K562 (cell line): ENCODE data around the gene FAM234B. TPM values are rescaled to one million over a fixed set of nuclear protein-coding genes. Genes with fewer than 3 reads are reported as not detected.

Experiments used
- ATAC-seq: fragments of 200-7000 bp; cut with Tn5 transposase; 3 replicates; pipeline ENCODE4 v1.9.1; 2020; ENCODE audit warnings: moderate library complexity
- BruUV-seq: library from RNA; stranded (reverse); fragments of 400-500 nt; replicated peaks from 2 replicates; lab custom pipeline; 2021; lab: Mats Ljungman, UMichigan
- CTCF ChIA-PET: fragments of 300-600 bp; formaldehyde crosslinking; extraction: SDS; loops from one replicate; lab custom pipeline; 2021; ENCODE audit warnings: low intra/inter-chr PET ratio; lab: Yijun Ruan, JAX
- POLR2A ChIA-PET: fragments of 300-600, 350-650 bp; sonication (Branson Sonifier 250); formaldehyde crosslinking; extraction: SDS; loops from one replicate; lab custom pipeline; 2021; ENCODE audit warnings: antibody characterized with exemption, inconsistent platforms; lab: Yijun Ruan, JAX
- DNase-seq, 4 experiments: peaks; one replicate each; pipeline versions ENCODE4 v3.0.0 to v3.0.0-alpha.2; 2011 to 2018; ENCODE audit warnings: low spot score in 3 of 4, mixed read lengths in 3 of 4; ENCODE audit errors: extremely low read depth in 1 of 4
- FAIRE-seq: peaks from 2 replicates; lab custom pipeline; 2011; peaks lifted over from hg19 to GRCh38; lab: Jason Lieb, UNC
- H2AFZ ChIP-seq: 2 replicates; pipeline ENCODE4 v1.6.0; 2011; ENCODE audit warnings: low read depth, low read length, control low read depth, inconsistent platforms
- H3K27ac ChIP-seq: fragments of 200-600 bp; 3 replicates; pipeline ENCODE4 v1.8.0; 2011; ENCODE audit warnings: low read depth, mild to moderate bottlenecking, control low read depth, inconsistent platforms, low read length, moderate library complexity, mixed read lengths; ENCODE audit errors: extremely low read depth
- H3K27me3 ChIP-seq, 2 experiments: fragments of 300-600 bp in 1 of 2; 2 replicates in 1 of 2; 3 replicates in 1 of 2; pipeline versions ENCODE4 v1.6.0 to v1.8.0; 2011; ENCODE audit warnings: inconsistent platforms in 2 of 2, low read length in 2 of 2, mild to moderate bottlenecking in 1 of 2, mixed read lengths in 1 of 2, moderate library complexity in 1 of 2; ENCODE audit not compliant: control insufficient read depth in 2 of 2, insufficient read depth in 2 of 2
- H3K36me3 ChIP-seq: fragments of 300-600 bp; 3 replicates; pipeline ENCODE4 v1.8.0; 2011; ENCODE audit warnings: mild to moderate bottlenecking, low read length, inconsistent platforms; ENCODE audit not compliant: control insufficient read depth, insufficient read depth
- H3K4me1 ChIP-seq, 2 experiments: fragments of 200-600 bp in 1 of 2; replicated peaks in 1 of 2; 2 replicates in 1 of 2; 3 replicates in 1 of 2; pipeline versions ENCODE4 v1.5.1 to v1.8.0; 2011; ENCODE audit warnings: inconsistent platforms in 2 of 2, low read length in 2 of 2, mild to moderate bottlenecking in 1 of 2, mixed read lengths in 1 of 2, moderate library complexity in 1 of 2; ENCODE audit not compliant: control insufficient read depth in 2 of 2, insufficient read depth in 2 of 2
- H3K4me2 ChIP-seq: 2 replicates; pipeline ENCODE4 v1.6.1; 2011; ENCODE audit warnings: low read length, control low read depth, inconsistent platforms, mixed read lengths; ENCODE audit not compliant: insufficient read depth
- H3K4me3 ChIP-seq: fragments of 200-600 bp; sonication (generic), shearing (Covaris generic); 2 replicates; pipeline ENCODE4 v1.5.1; 2016; ENCODE audit warnings: control low read depth, inconsistent platforms
- H3K79me2 ChIP-seq: fragments of 200-600 bp; 3 replicates; pipeline ENCODE4 v1.8.0; 2011; ENCODE audit warnings: low read length, inconsistent platforms; ENCODE audit not compliant: control insufficient read depth, insufficient read depth
- H3K9ac ChIP-seq, 2 experiments: 2 replicates each; pipeline versions ENCODE4 v1.6.0 to v1.6.1; 2011; ENCODE audit warnings: low read depth in 2 of 2, low read length in 2 of 2, control low read depth in 1 of 2, inconsistent platforms in 1 of 2, mild to moderate bottlenecking in 1 of 2, mixed read lengths in 1 of 2; ENCODE audit not compliant: insufficient read depth in 1 of 2
- H3K9me1 ChIP-seq: one replicate; pipeline ENCODE4 v1.6.0; 2011; ENCODE audit warnings: inconsistent platforms, mild to moderate bottlenecking, low read length, moderate library complexity; ENCODE audit not compliant: control insufficient read depth, insufficient read depth
- H3K9me3 ChIP-seq: replicated peaks from 2 replicates; pipeline ENCODE4 v1.5.1; 2011; ENCODE audit warnings: low read depth, low read length, inconsistent platforms; ENCODE audit not compliant: control insufficient read depth, insufficient read depth
- H4K20me1 ChIP-seq: replicated peaks from 2 replicates; pipeline ENCODE4 v1.6.1; 2011; ENCODE audit warnings: low read length, inconsistent platforms, mixed read lengths; ENCODE audit not compliant: control insufficient read depth, insufficient read depth
- CBFA2T3 ChIP-seq: fragments of 450-650 bp; IDR thresholded peaks from 2 replicates; pipeline ENCODE4 v1.6.1; 2017
- CBX5 ChIP-seq: IDR thresholded peaks from 2 replicates; pipeline ENCODE4 v1.6.1; 2014; ENCODE audit warnings: low read depth, borderline replicate concordance
- IFI16 ChIP-seq: fragments of 250-450 bp; sonication (Bioruptor Pico); IDR thresholded peaks from 2 replicates; pipeline ENCODE4 v2.1.2; 2022; ENCODE audit warnings: mild to moderate bottlenecking, inconsistent platforms
- KLF1 ChIP-seq: fragments of 450-650 bp; IDR thresholded peaks from 2 replicates; pipeline ENCODE4 v1.6.1; 2016; ENCODE audit warnings: missing genetic modification characterization, missing compliant biosample characterization
- NFIX ChIP-seq: fragments of 250-450 bp; sonication (Bioruptor Pico); IDR thresholded peaks from 2 replicates; pipeline ENCODE4 v1.4.0; 2020; ENCODE audit warnings: low read depth, mild to moderate bottlenecking, moderate library complexity
- NR2C2 ChIP-seq, 2 experiments: fragments of 200-800 bp in 1 of 2; sonication (Bioruptor generic) in 1 of 2; sonication (generic) in 1 of 2; formaldehyde crosslinking in 1 of 2; IDR thresholded peaks; 2 replicates each; pipeline versions ENCODE4 v1.6.1 to v1.8.0; 2016 to 2022; ENCODE audit warnings: mild to moderate bottlenecking in 1 of 2, missing compliant biosample characterization in 1 of 2, missing genetic modification characterization in 1 of 2, missing genetic modification reagents in 1 of 2
- RNF2 ChIP-seq: sonication (generic); IDR thresholded peaks from 2 replicates; pipeline ENCODE4 v1.6.1; 2016
- SRF ChIP-seq, 2 experiments: fragments of 250-450, 450-650 bp in 1 of 2; sonication (Bioruptor Pico) in 1 of 2; sonication (generic) in 1 of 2; formaldehyde crosslinking; IDR thresholded peaks; 2 replicates each; pipeline versions ENCODE4 v1.5.0 to v1.5.1; 2020 to 2022; ENCODE audit warnings: mild to moderate bottlenecking in 1 of 2, missing genetic modification reagents in 1 of 2
- SRSF9 ChIP-seq: fragments of 200-400 bp; formaldehyde crosslinking; IDR thresholded peaks from 2 replicates; pipeline ENCODE4 v1.6.1; 2017; ENCODE audit warnings: low read depth, low read length, borderline replicate concordance
- ZNF23 ChIP-seq: fragments of 250-450 bp; sonication (Bioruptor Pico); IDR thresholded peaks from 2 replicates; pipeline ENCODE4 v1.4.0; 2020; ENCODE audit warnings: mild to moderate bottlenecking
- ZNF77 ChIP-seq: fragments of 250-450 bp; sonication (Bioruptor Pico); IDR thresholded peaks from 2 replicates; pipeline ENCODE4 v1.5.0; 2020
- WGBS: fragments of 100-300 bp; shearing (Covaris generic); methylation state at CpG from one replicate; pipeline ENCODE4 v1.1.6; 2016; ENCODE audit warnings: low coverage, mixed read lengths; ENCODE audit not compliant: insufficient coverage; ENCODE audit errors: missing lambda C conversion rate; 5-methylcytosine and 5-hydroxymethylcytosine counted together
- in situ Hi-C: fragments of 300-500 bp; cut with MboI; formaldehyde crosslinking; loops from 4 replicates; pipeline ENCODE4 v1.15.0; 2018; ENCODE audit warnings: inconsistent platforms, mixed read lengths
- intact Hi-C: fragments of 100-400 bp; cut with micrococcal nuclease; formaldehyde crosslinking; loops from 2 replicates; pipeline ENCODE4 v1.14.2; 2022
- polyA plus RNA-seq, 8 experiments: library from polyadenylated mRNA; depleted of rRNA in 4 of 8; stranded (reverse) in 5 of 8; unstranded in 3 of 8; fragments of >200 nt; fragmentation: Nextera tagmentation in 2 of 8; fragmentation: Illumina TruSeq in 1 of 8; extraction: Ambion mirVana in 2 of 8; extraction: Trizol in 1 of 8; gene quantifications; 2 replicates each; pipeline versions ENCODE4 v1.2.1 to v1.2.3, GENCODE V29; 2011 to 2014; ENCODE audit warnings: inconsistent platforms in 1 of 8, missing spikeins in 1 of 8
- total RNA-seq, 7 experiments: library from RNA; depleted of rRNA in 6 of 7; stranded (reverse); fragments of >200 nt in 6 of 7; fragmentation: Illumina TruSeq in 2 of 7; extraction: Trizol in 2 of 7; gene quantifications; 2 replicates each; pipeline versions ENCODE4 v1.2.1 to v1.2.3, GENCODE V29; 2011 to 2021; ENCODE audit warnings: low replicate concordance in 1 of 7
- TF ChIP-seq, protein P1 (sequence below): fragments of 450-650 bp; formaldehyde crosslinking; IDR thresholded peaks from 2 replicates; pipeline ENCODE4 v1.4.0; 2020; ENCODE audit warnings: mild to moderate bottlenecking, mixed read lengths
- TF ChIP-seq, protein P2 (sequence below): fragments of 250-450 bp; sonication (Bioruptor Pico); IDR thresholded peaks from 2 replicates; pipeline ENCODE4 v1.9.0; 2021; ENCODE audit warnings: mild to moderate bottlenecking, inconsistent platforms
- TF ChIP-seq, protein P3 (sequence below): fragments of 450-650 bp; formaldehyde crosslinking; IDR thresholded peaks from 2 replicates; pipeline ENCODE4 v1.4.0; 2020; ENCODE audit warnings: mild to moderate bottlenecking

The FAM234B gene
- total and polyA plus RNA-seq, 9 of the 15 experiments (the other 6 are each of a cell fraction or from before 2014, with no cell fraction given): 1.00 to 4.3 (median 2.0) TPM

DNA sequence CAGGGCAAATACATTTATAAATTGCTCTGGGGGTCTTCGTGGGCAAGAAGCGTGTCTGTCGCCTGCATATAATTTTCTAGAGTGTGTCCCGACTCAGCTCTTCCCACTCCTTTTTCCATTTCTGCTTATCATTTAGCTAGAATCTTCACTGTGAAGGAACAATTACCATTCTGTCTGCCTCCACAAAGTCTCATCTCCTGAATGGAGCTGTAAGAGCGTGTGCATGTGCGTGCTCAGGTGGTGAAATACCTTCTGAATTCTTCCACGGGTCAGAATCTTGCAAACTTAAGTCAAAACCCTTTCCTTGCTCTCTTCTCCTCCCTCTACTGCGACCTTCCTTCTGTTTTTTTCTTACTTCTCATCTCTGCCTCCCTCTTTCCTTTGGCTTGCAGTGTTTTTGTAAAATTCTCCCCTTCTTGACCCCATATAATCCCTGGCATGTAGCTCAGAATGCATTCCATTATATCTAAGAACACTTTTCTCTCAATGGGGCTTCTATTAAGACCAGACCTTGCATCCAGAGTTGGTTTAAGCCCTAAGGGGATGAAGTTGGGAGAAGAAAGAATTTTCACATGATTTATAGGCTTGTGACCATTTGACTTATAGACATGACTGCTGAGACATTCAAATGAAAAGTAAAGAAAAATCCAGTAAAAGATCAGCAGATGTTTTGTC is 84.2 kb downstream of the FAM234B start:
- no peak overlapping the region for H3K27ac ChIP-seq
- WGBS: 0% methylated on average over 7 of the region's 8 CpGs
- H3K79me2 ChIP-seq: no peaks in the 10 kb centered on the region
- no peaks in the 10 kb centered on the region for H4K20me1 ChIP-seq
- no peaks in the 10 kb centered on the region for H3K9me3 ChIP-seq
- H3K36me3 ChIP-seq: no peaks in the 10 kb centered on the region
- ATAC-seq: no peak
- no peak overlapping the region for H3K9ac ChIP-seq
- CTCF ChIA-PET: interaction anchor here (0.6 kb wide), 1 partner anchor 80 kb away, joined by 3 read pairs; no protein-coding TSS in a partner anchor
- POLR2A ChIA-PET: no interaction called here
- H2AFZ ChIP-seq: no peak overlapping the region
- H3K27me3 ChIP-seq: peaks cover 3 to 10% of the 10 kb centered on the region in 2 experiments; a peak in 4 of 5 replicates
- H3K4me1 ChIP-seq: no peaks in the 10 kb centered on the region
- H3K9me1 ChIP-seq: no peaks in the 10 kb centered on the region
- no peak for DNase-seq
- no TSS peak for BruUV-seq
- no peak for TF ChIP-seq NFIX (CRISPR knock-in tag)
- TF ChIP-seq SRSF9: no peak
- TF ChIP-seq, protein P1, sequence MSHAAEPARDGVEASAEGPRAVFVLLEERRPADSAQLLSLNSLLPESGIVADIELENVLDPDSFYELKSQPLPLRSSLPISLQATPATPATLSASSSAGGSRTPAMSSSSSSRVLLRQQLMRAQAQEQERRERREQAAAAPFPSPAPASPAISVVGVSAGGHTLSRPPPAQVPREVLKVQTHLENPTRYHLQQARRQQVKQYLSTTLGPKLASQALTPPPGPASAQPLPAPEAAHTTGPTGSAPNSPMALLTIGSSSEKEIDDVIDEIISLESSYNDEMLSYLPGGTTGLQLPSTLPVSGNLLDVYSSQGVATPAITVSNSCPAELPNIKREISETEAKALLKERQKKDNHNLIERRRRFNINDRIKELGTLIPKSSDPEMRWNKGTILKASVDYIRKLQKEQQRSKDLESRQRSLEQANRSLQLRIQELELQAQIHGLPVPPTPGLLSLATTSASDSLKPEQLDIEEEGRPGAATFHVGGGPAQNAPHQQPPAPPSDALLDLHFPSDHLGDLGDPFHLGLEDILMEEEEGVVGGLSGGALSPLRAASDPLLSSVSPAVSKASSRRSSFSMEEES (CRISPR knock-in tag): no peak
- TF ChIP-seq CBFA2T3: no peak
- no peak for TF ChIP-seq KLF1 (tag)
- TF ChIP-seq ZNF77 (CRISPR knock-in tag): no peak
- no peak for TF ChIP-seq NR2C2 (CRISPR knock-in tag; IDR thresholded peaks at IDR 0.05)
- TF ChIP-seq NR2C2 (tag; IDR thresholded peaks at IDR 0.05): no peak
- no peak for TF ChIP-seq ZNF23 (CRISPR knock-in tag)
- TF ChIP-seq, protein P2, sequence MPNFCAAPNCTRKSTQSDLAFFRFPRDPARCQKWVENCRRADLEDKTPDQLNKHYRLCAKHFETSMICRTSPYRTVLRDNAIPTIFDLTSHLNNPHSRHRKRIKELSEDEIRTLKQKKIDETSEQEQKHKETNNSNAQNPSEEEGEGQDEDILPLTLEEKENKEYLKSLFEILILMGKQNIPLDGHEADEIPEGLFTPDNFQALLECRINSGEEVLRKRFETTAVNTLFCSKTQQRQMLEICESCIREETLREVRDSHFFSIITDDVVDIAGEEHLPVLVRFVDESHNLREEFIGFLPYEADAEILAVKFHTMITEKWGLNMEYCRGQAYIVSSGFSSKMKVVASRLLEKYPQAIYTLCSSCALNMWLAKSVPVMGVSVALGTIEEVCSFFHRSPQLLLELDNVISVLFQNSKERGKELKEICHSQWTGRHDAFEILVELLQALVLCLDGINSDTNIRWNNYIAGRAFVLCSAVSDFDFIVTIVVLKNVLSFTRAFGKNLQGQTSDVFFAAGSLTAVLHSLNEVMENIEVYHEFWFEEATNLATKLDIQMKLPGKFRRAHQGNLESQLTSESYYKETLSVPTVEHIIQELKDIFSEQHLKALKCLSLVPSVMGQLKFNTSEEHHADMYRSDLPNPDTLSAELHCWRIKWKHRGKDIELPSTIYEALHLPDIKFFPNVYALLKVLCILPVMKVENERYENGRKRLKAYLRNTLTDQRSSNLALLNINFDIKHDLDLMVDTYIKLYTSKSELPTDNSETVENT (CRISPR knock-in tag): no peak
- TF ChIP-seq SRF (CRISPR knock-in tag; IDR thresholded peaks at IDR 0.05): no peak
- no peak for TF ChIP-seq IFI16 (CRISPR knock-in tag)
- TF ChIP-seq RNF2: no peak
- TF ChIP-seq, protein P3, sequence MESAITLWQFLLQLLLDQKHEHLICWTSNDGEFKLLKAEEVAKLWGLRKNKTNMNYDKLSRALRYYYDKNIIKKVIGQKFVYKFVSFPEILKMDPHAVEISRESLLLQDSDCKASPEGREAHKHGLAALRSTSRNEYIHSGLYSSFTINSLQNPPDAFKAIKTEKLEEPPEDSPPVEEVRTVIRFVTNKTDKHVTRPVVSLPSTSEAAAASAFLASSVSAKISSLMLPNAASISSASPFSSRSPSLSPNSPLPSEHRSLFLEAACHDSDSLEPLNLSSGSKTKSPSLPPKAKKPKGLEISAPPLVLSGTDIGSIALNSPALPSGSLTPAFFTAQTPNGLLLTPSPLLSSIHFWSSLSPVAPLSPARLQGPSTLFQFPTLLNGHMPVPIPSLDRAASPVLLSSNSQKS (CRISPR knock-in tag): no peak
- no peak for TF ChIP-seq CBX5
- TF ChIP-seq, all 486 proteins: peak for 0
- Histone ChIP-seq H3K4me3 (no peak overlapping the region), H3K4me2 (no peak overlapping the region)
- intact Hi-C loops: no loop called here
- in situ Hi-C loops: no loop called here
- FAIRE-seq: no peak
